ENCODE data around the gene SLC35E3.
"Not testable (repeated sequence)": the region's sequence is repeated elsewhere in the genome, so short reads cannot be mapped to it uniquely, and the experiment has no call there.

The SLC35E3 gene

GRCh38 chr12:68806488-68807237 lies 60.7 kb downstream of the SLC35E3 start:
- DNase-seq (ENCODE audit: extremely low spot score): no peak
- CTCF ChIA-PET: no interaction called here
- POLR2A ChIA-PET: interaction anchor here (1.0 to 3.2 kb wide), 4 partner anchors 14 to 60 kb away, joined by 3 to 44 read pairs (median 4); partner anchors contain the start of gene SLC35E3
- no peak for TF ChIP-seq CTBP1 (IDR thresholded peaks at IDR 0.05; ENCODE audit: borderline replicate concordance)
- TF ChIP-seq HDGF (IDR thresholded peaks at IDR 0.05; ENCODE audit: borderline replicate concordance): no peak
- no peak for TF ChIP-seq BHLHE40 (IDR thresholded peaks at IDR 0.05; ENCODE audit: borderline replicate concordance)
- TF ChIP-seq FOXA1 (IDR thresholded peaks at IDR 0.05): no peak
- no peak for TF ChIP-seq SP1 (IDR thresholded peaks at IDR 0.05)

DNA sequence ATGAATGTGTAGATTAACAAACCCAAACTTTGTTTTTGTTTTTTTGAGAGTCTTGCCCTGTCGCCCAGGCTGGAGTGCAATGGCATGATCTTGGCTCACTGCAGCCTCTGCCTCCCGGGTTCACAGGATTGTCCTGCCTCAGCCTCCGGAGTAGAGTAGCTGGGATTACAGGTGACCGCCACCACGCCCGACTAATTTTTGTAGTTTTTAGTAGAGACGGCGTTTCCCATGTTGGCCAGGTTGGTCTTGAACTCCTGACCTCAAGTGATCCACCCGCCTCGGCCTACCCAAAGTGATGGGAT lies 61.2 kb downstream of the SLC35E3 start:
- CTCF ChIA-PET; DNase-seq (ENCODE audit: extremely low spot score): not testable (repeated sequence)
- POLR2A ChIA-PET: interaction anchor here (0.7 to 3.2 kb wide), 9 partner anchors 8 to 61 kb away, joined by 3 to 44 read pairs (median 4); partner anchors contain the start of gene SLC35E3

DNA sequence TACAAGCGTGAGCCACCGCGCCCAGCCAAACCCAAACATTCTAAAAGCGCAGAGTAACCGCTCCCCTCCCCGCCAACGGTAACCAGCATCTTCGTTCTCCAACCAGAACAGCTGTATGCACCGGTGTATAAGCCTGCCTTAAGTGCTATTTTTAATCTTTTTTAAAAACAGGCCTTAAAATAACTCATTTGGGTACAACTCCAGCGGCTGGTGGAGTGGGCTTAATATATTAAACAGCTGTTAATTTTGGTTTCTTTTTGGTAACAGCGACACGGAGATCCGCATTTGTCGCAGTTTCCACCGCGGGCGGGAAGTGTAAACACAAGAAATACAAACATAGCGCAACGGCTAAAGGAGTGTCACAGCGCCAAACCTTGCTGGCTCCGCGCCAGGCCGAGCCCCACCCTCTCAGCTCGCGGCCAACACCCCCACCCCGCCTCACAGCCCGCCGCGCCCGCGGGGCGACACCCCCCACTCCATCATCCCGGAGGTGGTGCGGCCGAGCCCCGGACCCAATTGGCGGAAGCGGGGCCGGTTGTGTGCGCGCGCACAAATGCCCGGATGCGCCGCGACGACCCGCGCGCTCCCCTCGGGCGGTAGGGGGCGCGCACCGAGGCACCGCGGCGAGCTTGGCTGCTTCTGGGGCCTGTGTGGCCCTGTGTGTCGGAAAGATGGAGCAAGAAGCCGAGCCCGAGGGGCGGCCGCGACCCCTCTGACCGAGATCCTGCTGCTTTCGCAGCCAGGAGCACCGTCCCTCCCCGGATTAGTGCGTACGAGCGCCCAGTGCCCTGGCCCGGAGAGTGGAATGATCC lies 61.8 kb downstream of the SLC35E3 start, which contains the start of gene MDM2:
Gene MDM2, plus strand, starts transcription at position 602 of the 812 bp plus-strand sequence. CDS start 301 bp downstream, outside the sequence.
- POLR2A ChIA-PET: interaction anchor here (0.6 to 3.2 kb wide), 14 partner anchors 8 to 62 kb away, joined by 3 to 44 read pairs (median 3); partner anchors contain the start of gene SLC35E3
- no peak for TF ChIP-seq FOXK2 (IDR thresholded peaks at IDR 0.05)
- TF ChIP-seq ARNT (IDR thresholded peaks at IDR 0.05): no peak
- no peak for TF ChIP-seq FOXA1 (IDR thresholded peaks at IDR 0.05)
- TF ChIP-seq ELF4 (IDR thresholded peaks at IDR 0.05): peak; percentile 16; the same call in 1 of the 2 replicates
- no peak for TF ChIP-seq SP1 (IDR thresholded peaks at IDR 0.05)
- no peak for TF ChIP-seq HDGF (IDR thresholded peaks at IDR 0.05; ENCODE audit: borderline replicate concordance)
- no peak for TF ChIP-seq FOXM1 (IDR thresholded peaks at IDR 0.05; ENCODE audit: borderline replicate concordance)
- no peak for TF ChIP-seq TARDBP (IDR thresholded peaks at IDR 0.05)
- no peak for TF ChIP-seq ZNF384 (IDR thresholded peaks at IDR 0.05)
- no peak for TF ChIP-seq LEF1 (IDR thresholded peaks at IDR 0.05; ENCODE audit: borderline replicate concordance)
- TF ChIP-seq L3MBTL2 (conservative IDR thresholded peaks at IDR 0.05): no peak
- TF ChIP-seq BHLHE40 (IDR thresholded peaks at IDR 0.05; ENCODE audit: borderline replicate concordance): no peak
- no peak for TF ChIP-seq NFRKB (IDR thresholded peaks at IDR 0.05)
- no peak for TF ChIP-seq SUZ12 (IDR thresholded peaks at IDR 0.05)
- no peak; the same call in 1 of the 2 replicates for TF ChIP-seq CTBP1 (IDR thresholded peaks at IDR 0.05; ENCODE audit: borderline replicate concordance)
- TF ChIP-seq, protein P1, sequence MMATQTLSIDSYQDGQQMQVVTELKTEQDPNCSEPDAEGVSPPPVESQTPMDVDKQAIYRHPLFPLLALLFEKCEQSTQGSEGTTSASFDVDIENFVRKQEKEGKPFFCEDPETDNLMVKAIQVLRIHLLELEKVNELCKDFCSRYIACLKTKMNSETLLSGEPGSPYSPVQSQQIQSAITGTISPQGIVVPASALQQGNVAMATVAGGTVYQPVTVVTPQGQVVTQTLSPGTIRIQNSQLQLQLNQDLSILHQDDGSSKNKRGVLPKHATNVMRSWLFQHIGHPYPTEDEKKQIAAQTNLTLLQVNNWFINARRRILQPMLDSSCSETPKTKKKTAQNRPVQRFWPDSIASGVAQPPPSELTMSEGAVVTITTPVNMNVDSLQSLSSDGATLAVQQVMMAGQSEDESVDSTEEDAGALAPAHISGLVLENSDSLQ (IDR thresholded peaks at IDR 0.05): peak; percentile 77
- DNase-seq (ENCODE audit: extremely low spot score): peak; percentile 89
- CTCF ChIA-PET: no interaction called here

- POLR2A ChIA-PET: interaction anchor here (0.6 to 3.2 kb wide), 18 partner anchors 9 to 648 kb away, joined by 3 to 44 read pairs (median 4); partner anchors contain the start of gene SLC35E3
- TF ChIP-seq FOXA1 (IDR thresholded peaks at IDR 0.05) (no peak), L3MBTL2 (conservative IDR thresholded peaks at IDR 0.05) (peak; percentile 84), CTBP1 (IDR thresholded peaks at IDR 0.05; ENCODE audit: borderline replicate concordance) (peak; percentile 16; the same call in 1 of the 2 replicates), ARNT (IDR thresholded peaks at IDR 0.05) (peak; percentile 29; the same call in 1 of the 2 replicates), HDGF (IDR thresholded peaks at IDR 0.05; ENCODE audit: borderline replicate concordance) (no peak), ZNF384 (IDR thresholded peaks at IDR 0.05) (0 out of 2 replicates have a peak, but pooled peaks have one; percentile 7)
- CTCF ChIA-PET: interaction anchor here (0.6 to 1.0 kb wide), 2 partner anchors 16 to 51 kb away, joined by 3 read pairs; no protein-coding TSS in a partner anchor
Observed at GRCh38 chr12:68808388-68809189, 62.6 kb downstream of the SLC35E3 start.

GRCh38 chr12:68809190-68810026 lies 63.4 kb downstream of the SLC35E3 start:
- ChIA-PET CTCF (interaction anchor here (0.6 to 1.0 kb wide), 2 partner anchors 16 to 50 kb away, joined by 3 read pairs; no protein-coding TSS in a partner anchor), POLR2A (interaction anchor here (0.6 to 3.2 kb wide), 11 partner anchors 8 to 649 kb away, joined by 3 to 44 read pairs (median 4); partner anchors contain the start of gene SLC35E3)
- DNase-seq (ENCODE audit: extremely low spot score): no peak
- TF ChIP-seq BHLHE40 (IDR thresholded peaks at IDR 0.05; ENCODE audit: borderline replicate concordance) (no peak), FOXK2 (IDR thresholded peaks at IDR 0.05) (no peak)

More at GRCh38 chr12:68808388-68809189, 62.6 kb downstream of the SLC35E3 start:
- peak; percentile 72 for DNase-seq (ENCODE audit: extremely low spot score)

GRCh38 chr12:68810027-68810389 lies 64.0 kb downstream of the SLC35E3 start:
- POLR2A ChIA-PET; DNase-seq (ENCODE audit: extremely low spot score); CTCF ChIA-PET: not testable (repeated sequence)

DNA sequence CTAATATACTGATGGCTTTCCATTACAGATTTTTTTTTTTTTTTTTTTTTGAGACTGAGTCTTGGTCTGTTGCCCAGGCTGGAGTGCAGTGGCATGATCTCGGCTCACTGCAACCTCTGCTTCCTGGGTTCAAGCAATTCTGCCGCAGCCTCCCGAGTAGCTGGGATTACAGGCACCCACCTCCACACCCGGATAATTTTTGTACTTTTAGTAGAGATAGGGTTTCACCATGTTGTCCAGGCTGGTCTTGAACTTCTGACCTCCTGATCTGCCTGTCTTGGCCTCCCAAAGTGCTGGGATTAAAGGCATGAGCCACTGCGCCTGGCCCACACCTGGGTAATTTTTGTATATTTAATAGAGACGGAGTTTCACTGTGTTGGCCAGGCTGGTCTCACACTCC lies 65.6 kb downstream of the SLC35E3 start:
- CTCF ChIA-PET: interaction anchor here (1.4 kb wide), 1 partner anchor 20 kb away, joined by 3 read pairs; no protein-coding TSS in a partner anchor
- POLR2A ChIA-PET; DNase-seq (ENCODE audit: extremely low spot score): not testable (repeated sequence)

Measured in HEK293T (cell line).